ENCODE measurements around the gene SORCS2. TPM values are rescaled to one million over a fixed set of nuclear protein-coding genes. Genes with fewer than 3 reads are reported as not detected.

SORCS2 gene
- total RNA-seq, 4 donors from 2014 or later = 2.0 to 7.4 (median 3.6) TPM

DNA sequence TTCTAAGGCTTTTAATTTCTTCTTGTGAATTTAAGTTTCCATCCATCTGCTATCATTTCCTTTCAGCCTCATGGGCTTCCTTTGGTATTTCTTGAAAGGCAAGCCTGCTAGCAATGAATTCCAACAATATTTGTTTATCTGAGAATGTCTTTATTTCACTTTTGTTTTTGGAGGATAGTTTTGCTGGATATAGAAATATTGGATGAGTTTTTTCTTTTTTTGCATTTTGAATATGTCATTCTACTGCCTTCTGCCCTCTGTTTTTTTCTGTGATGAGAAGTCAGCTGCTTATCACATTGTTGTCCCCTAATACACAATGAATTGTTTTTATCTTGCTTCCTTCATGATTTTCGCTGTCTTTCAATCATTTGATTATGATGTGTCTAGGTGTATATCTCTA lies 13.2 kb upstream of the SORCS2 start:
- no peak overlapping the region for H3K4me3 ChIP-seq
- no peaks in the 10 kb centered on the region for H3K4me1 ChIP-seq
- H3K27me3 ChIP-seq = no peaks in the 10 kb centered on the region
- H3K9me3 ChIP-seq = peaks cover 0 to 11% (median 2%) of the 10 kb centered on the region in 3 donors
- ATAC-seq = no peak
- no peak overlapping the region for H3K27ac ChIP-seq
- no peak for TF ChIP-seq POLR2A (IDR thresholded peaks at IDR 0.05)
- TF ChIP-seq EP300 (IDR thresholded peaks at IDR 0.05) = no peak
- TF ChIP-seq, protein P1, sequence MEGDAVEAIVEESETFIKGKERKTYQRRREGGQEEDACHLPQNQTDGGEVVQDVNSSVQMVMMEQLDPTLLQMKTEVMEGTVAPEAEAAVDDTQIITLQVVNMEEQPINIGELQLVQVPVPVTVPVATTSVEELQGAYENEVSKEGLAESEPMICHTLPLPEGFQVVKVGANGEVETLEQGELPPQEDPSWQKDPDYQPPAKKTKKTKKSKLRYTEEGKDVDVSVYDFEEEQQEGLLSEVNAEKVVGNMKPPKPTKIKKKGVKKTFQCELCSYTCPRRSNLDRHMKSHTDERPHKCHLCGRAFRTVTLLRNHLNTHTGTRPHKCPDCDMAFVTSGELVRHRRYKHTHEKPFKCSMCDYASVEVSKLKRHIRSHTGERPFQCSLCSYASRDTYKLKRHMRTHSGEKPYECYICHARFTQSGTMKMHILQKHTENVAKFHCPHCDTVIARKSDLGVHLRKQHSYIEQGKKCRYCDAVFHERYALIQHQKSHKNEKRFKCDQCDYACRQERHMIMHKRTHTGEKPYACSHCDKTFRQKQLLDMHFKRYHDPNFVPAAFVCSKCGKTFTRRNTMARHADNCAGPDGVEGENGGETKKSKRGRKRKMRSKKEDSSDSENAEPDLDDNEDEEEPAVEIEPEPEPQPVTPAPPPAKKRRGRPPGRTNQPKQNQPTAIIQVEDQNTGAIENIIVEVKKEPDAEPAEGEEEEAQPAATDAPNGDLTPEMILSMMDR (IDR thresholded peaks at IDR 0.05) = no peak
- no peak for TF ChIP-seq POLR2AphosphoS5 (IDR thresholded peaks at IDR 0.05)
- 89 to 100% methylated on average over 1 of the region's 1 CpG for WGBS, 2 donors (ENCODE audit: low coverage in 1 of 2)
- H3K36me3 ChIP-seq = no peaks in the 10 kb centered on the region

DNA sequence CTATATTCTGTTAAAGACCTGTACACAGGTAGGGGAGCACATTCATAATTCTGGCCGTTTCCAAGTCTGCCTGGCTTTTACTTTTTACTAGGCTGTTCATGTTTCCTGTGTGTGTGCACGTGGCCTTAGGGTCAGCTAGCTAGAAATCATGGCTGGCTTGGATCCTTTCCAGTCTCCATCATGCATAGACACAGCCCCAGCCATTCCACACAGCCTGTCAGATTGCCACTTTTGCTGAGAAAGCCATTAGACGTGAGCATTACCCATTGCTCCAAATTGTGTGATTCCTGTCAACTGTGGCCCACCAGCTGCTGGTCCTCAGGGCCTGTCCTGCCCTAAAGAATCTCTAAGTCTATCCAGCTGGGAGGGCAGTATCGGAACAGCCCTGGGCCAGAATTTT lies 11.4 kb upstream of the SORCS2 start:
- Histone ChIP-seq H3K9me3 (peaks cover 0 to 11% (median 2%) of the 10 kb centered on the region in 3 donors), H3K27ac (no peak overlapping the region), H3K4me3 (no peak overlapping the region), H3K36me3 (no peaks in the 10 kb centered on the region), H3K4me1 (no peaks in the 10 kb centered on the region), H3K27me3 (no peaks in the 10 kb centered on the region)
- WGBS, 2 donors (ENCODE audit: low coverage in 1 of 2) = 38 to 44% methylated on average over 1 to 2 of the region's 4 CpGs
- TF ChIP-seq POLR2A (IDR thresholded peaks at IDR 0.05) = no peak
- TF ChIP-seq POLR2AphosphoS5 (IDR thresholded peaks at IDR 0.05) = no peak
- no peak for TF ChIP-seq EP300 (IDR thresholded peaks at IDR 0.05)
- TF ChIP-seq, protein P1 (IDR thresholded peaks at IDR 0.05) = no peak
- ATAC-seq = no peak

DNA sequence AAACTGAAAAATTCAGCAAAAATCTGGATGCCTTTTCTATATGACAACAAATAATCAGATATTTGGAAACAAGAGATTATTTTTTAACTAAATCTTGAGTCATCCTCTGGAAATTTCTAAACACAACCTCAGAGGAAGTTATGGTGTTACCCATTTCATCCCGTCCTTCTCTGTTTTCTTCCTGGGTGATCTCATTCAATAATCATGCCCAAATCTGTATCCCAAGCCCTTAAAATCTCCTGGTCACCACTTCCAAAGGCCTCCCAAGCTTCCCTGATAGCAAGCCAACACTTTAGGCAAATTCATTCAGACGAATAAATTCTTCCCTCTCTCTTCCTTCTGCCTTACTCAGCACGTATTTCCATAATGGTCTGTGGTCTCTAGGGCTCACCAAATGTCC lies 9.7 kb upstream of the SORCS2 start:
- 76 to 96% methylated on average over 1 to 3 of the region's 3 CpGs for WGBS, 2 donors (ENCODE audit: low coverage in 1 of 2)
- TF ChIP-seq POLR2A (IDR thresholded peaks at IDR 0.05) = no peak
- no peak for TF ChIP-seq POLR2AphosphoS5 (IDR thresholded peaks at IDR 0.05)
- TF ChIP-seq EP300 (IDR thresholded peaks at IDR 0.05) = no peak
- TF ChIP-seq, protein P1 (IDR thresholded peaks at IDR 0.05) = no peak

DNA sequence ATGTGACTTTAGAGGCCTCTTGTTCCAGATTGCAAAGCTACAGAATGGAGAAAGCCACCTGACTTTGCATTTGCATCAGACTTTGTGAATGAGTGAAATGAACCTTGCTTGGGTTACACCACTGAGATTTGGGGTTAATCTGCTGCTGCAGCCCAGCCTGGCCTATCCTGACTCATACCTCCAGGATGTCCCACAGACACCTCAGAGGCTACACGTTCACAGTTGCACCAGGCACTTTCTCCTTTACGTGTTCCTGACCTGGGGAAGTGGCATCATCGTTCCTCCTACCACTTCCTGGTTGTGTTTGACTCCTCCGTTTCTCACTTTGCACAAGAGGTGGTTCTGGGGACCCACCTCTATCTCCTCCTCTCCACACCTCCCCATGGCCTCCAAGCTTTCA lies 9.2 kb upstream of the SORCS2 start:
- TF ChIP-seq EP300 (IDR thresholded peaks at IDR 0.05) (no peak), POLR2AphosphoS5 (IDR thresholded peaks at IDR 0.05) (no peak), POLR2A (IDR thresholded peaks at IDR 0.05) (no peak)
- TF ChIP-seq, protein P1 (IDR thresholded peaks at IDR 0.05) = no peak
- Histone ChIP-seq H3K27me3 (peaks cover 15% of the 10 kb centered on the region), H3K27ac (no peak overlapping the region), H3K36me3 (no peaks in the 10 kb centered on the region), H3K4me3 (no peak overlapping the region), H3K9me3 (peaks cover 0 to 11% (median 2%) of the 10 kb centered on the region in 3 donors), H3K4me1 (no peaks in the 10 kb centered on the region)
- 78 to 93% methylated on average over 3 to 4 of the region's 4 CpGs for WGBS, 2 donors (ENCODE audit: low coverage in 1 of 2)
- ATAC-seq = no peak

More for the DNA sequence above, 9.7 kb upstream of the SORCS2 start:
- no peaks in the 10 kb centered on the region for H3K4me1 ChIP-seq
- no peak overlapping the region for H3K4me3 ChIP-seq
- no peak for ATAC-seq
- no peak overlapping the region for H3K27ac ChIP-seq
- H3K9me3 ChIP-seq = peaks cover 0 to 11% (median 2%) of the 10 kb centered on the region in 3 donors
- H3K27me3 ChIP-seq = peaks cover 10% of the 10 kb centered on the region
- H3K36me3 ChIP-seq = no peaks in the 10 kb centered on the region

DNA sequence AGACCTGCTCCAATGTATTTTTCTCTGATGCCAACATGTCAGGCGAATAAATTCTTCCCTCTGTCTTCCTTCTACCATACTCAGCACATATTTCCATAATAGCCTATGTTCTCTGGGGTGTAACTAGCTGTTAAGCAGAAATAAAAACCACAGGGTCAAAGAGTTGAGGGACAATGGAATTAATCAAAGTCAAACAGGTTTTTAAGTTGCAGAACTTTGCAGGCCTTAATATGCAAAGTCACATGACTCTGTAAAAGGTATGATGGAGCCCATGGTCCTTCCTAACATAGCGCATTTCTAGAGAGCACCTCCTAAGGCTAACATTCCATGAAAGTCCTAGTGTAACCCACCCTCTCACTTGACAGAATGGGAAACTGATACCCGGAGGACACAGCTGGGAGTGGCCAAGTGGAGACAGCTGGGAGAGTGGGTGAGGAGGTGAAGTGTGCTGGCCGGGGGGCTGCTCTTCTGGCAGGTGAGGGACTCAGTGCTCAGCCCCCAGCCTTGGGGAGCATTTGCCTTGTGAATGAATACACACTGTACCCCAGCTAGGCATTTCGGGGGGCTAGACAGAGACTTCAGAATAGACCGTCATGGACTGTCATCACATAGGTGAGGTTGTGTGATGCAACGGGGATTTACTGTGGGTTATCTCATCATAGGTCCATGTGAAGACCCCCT lies 8.4 kb upstream of the SORCS2 start:
- H3K27ac ChIP-seq = no peak overlapping the region
- peaks cover 23% of the 10 kb centered on the region for H3K27me3 ChIP-seq
- TF ChIP-seq POLR2AphosphoS5 (IDR thresholded peaks at IDR 0.05) (no peak), POLR2A (IDR thresholded peaks at IDR 0.05) (no peak), EP300 (IDR thresholded peaks at IDR 0.05) (no peak)
- TF ChIP-seq, protein P1 (IDR thresholded peaks at IDR 0.05) = no peak
- H3K4me1 ChIP-seq = no peaks in the 10 kb centered on the region
- H3K9me3 ChIP-seq = peaks cover 0 to 9% (median 2%) of the 10 kb centered on the region in 3 donors
- ATAC-seq = no peak
- 89 to 100% methylated on average over 3 to 4 of the region's 7 CpGs for WGBS, 2 donors (ENCODE audit: low coverage in 1 of 2)
- no peaks in the 10 kb centered on the region for H3K36me3 ChIP-seq
- no peak overlapping the region for H3K4me3 ChIP-seq
